ENCODE results near the gene NDUFB8.

Gene NDUFB8

GRCh38 chr10:100535715-100536353 lies 6.2 kb upstream of the NDUFB8 start, which contains the start of gene HIF1AN:
HIF1AN (plus strand) TSS chr10:100535943; CDS start chr10:100535959, 16 bp downstream.
- DNase-seq (ENCODE audit: low read depth): peak; percentile 87

GRCh38 chr10:100535338-100535714 lies 5.7 kb upstream of the NDUFB8 start:
- no peak for DNase-seq (ENCODE audit: low read depth)

- DNase-seq (ENCODE audit: low read depth): no peak
Measured at GRCh38 chr10:100534726-100535125, 5.1 kb upstream of the NDUFB8 start.

- no peak for DNase-seq (ENCODE audit: low read depth)
Measured at GRCh38 chr10:100531761-100532160, 2.1 kb upstream of the NDUFB8 start.

GRCh38 chr10:100528921-100529474 lies 673 bp downstream of the NDUFB8 start:
- DNase-seq (ENCODE audit: low read depth): no peak

- no peak for DNase-seq (ENCODE audit: low read depth)
Measured at GRCh38 chr10:100528123-100528886, 1.4 kb downstream of the NDUFB8 start.

- no peak for DNase-seq (ENCODE audit: low read depth)
Measured at GRCh38 chr10:100524638-100525037, 5.0 kb downstream of the NDUFB8 start.

- DNase-seq (ENCODE audit: low read depth): no peak
Measured at GRCh38 chr10:100524206-100524605, 5.5 kb downstream of the NDUFB8 start.

GRCh38 chr10:100522945-100523344 lies 6.7 kb downstream of the NDUFB8 start:
- DNase-seq (ENCODE audit: low read depth): no peak

GRCh38 chr10:100522107-100522801 lies 7.4 kb downstream of the NDUFB8 start:
- no peak for DNase-seq (ENCODE audit: low read depth)

- DNase-seq (ENCODE audit: low read depth): no peak
Measured at GRCh38 chr10:100520811-100521210, 8.9 kb downstream of the NDUFB8 start.

GRCh38 chr10:100519311-100520051 lies 10.2 kb downstream of the NDUFB8 start, which contains the start of gene SEC31B:
SEC31B (minus strand) TSS chr10:100519861; CDS start chr10:100516952, 2,909 bp downstream.
- DNase-seq (ENCODE audit: low read depth): no peak

- DNase-seq (ENCODE audit: low read depth): no peak
Measured at GRCh38 chr10:100518761-100519241, 10.9 kb downstream of the NDUFB8 start.

GRCh38 chr10:100516847-100517246 lies 12.8 kb downstream of the NDUFB8 start:
- no peak for DNase-seq (ENCODE audit: low read depth)

- DNase-seq (ENCODE audit: low read depth): no peak
Measured at GRCh38 chr10:100515612-100516011, 14.1 kb downstream of the NDUFB8 start.

GRCh38 chr10:100510533-100511308 lies 18.9 kb downstream of the NDUFB8 start:
- DNase-seq (ENCODE audit: low read depth): no peak

GRCh38 chr10:100509241-100509840 lies 20.3 kb downstream of the NDUFB8 start:
- DNase-seq (ENCODE audit: low read depth): no peak

GRCh38 chr10:100508691-100509150 lies 20.9 kb downstream of the NDUFB8 start:
- no peak for DNase-seq (ENCODE audit: low read depth)

GRCh38 chr10:100508266-100508665 lies 21.4 kb downstream of the NDUFB8 start:
- DNase-seq (ENCODE audit: low read depth): no peak

GRCh38 chr10:100507357-100507732 lies 22.3 kb downstream of the NDUFB8 start:
- DNase-seq (ENCODE audit: low read depth): no peak
